Osteocyte (in vitro differentiated cells): ENCODE measurements around the gene ARFGAP1. TPM values are rescaled to one million over a fixed set of nuclear protein-coding genes. Genes with fewer than 3 reads are reported as not detected.
"Not testable (repeated sequence)": the region's sequence is repeated elsewhere in the genome, so short reads cannot be mapped to it uniquely, and the experiment has no call there.

ENCODE experiments used
- DNase-seq: peaks from one replicate; pipeline ENCODE4 v3.0.0; 2021; ENCODE audit warnings: mixed read lengths; ENCODE audit not compliant: unreplicated experiment; ENCODE audit errors: extremely low spot score
- H3K27ac Mint-ChIP-seq: one replicate; pipeline ENCODE4 v1.8.0; 2021; ENCODE audit warnings: mild to moderate bottlenecking, mixed read lengths; ENCODE audit not compliant: unreplicated experiment
- H3K27me3 Mint-ChIP-seq: one replicate; pipeline ENCODE4 v1.8.0; 2021; ENCODE audit warnings: mixed read lengths; ENCODE audit not compliant: unreplicated experiment
- H3K36me3 Mint-ChIP-seq: one replicate; pipeline ENCODE4 v1.8.0; 2021; ENCODE audit warnings: mixed read lengths; ENCODE audit not compliant: unreplicated experiment
- H3K4me1 Mint-ChIP-seq: one replicate; pipeline ENCODE4 v1.8.0; 2021; ENCODE audit warnings: mixed read lengths; ENCODE audit not compliant: unreplicated experiment
- H3K4me3 Mint-ChIP-seq: one replicate; pipeline ENCODE4 v1.8.0; 2021; ENCODE audit warnings: mild to moderate bottlenecking, moderate library complexity, mixed read lengths; ENCODE audit not compliant: unreplicated experiment
- H3K9me3 Mint-ChIP-seq: one replicate; pipeline ENCODE4 v1.8.0; 2021; ENCODE audit warnings: mixed read lengths; ENCODE audit not compliant: unreplicated experiment
- CTCF ChIP-seq: fragments of 200-600 bp; sonication (generic); IDR thresholded peaks from 2 replicates; pipeline ENCODE4 v1.5.0; 2021; ENCODE audit warnings: antibody characterized with exemption, mild to moderate bottlenecking, moderate library complexity
- total RNA-seq: library from RNA; stranded (reverse); gene quantifications from 2 replicates; pipeline ENCODE4 v1.2.1, GENCODE V29; 2021

Gene ARFGAP1
- total RNA-seq, 1 donor from 2014 or later = 119 TPM

- H3K36me3 Mint-ChIP-seq = no peaks in the 10 kb centered on the region
- peaks cover 19% of the 10 kb centered on the region for H3K27me3 Mint-ChIP-seq
- H3K27ac Mint-ChIP-seq = no peak overlapping the region
- H3K4me1 Mint-ChIP-seq = peaks cover 12% of the 10 kb centered on the region
- no peak for TF ChIP-seq CTCF
- no peak overlapping the region for H3K4me3 Mint-ChIP-seq
- no peaks in the 10 kb centered on the region for H3K9me3 Mint-ChIP-seq
- no peak for DNase-seq
Measured at GRCh38 chr20:63247671-63248228, 24.9 kb upstream of the ARFGAP1 start.

GRCh38 chr20:63248835-63249591, 23.6 kb upstream of the ARFGAP1 start:
- H3K4me3 Mint-ChIP-seq = no peak overlapping the region
- H3K4me1 Mint-ChIP-seq = peaks cover 18% of the 10 kb centered on the region
- H3K36me3 Mint-ChIP-seq = no peaks in the 10 kb centered on the region
- H3K9me3 Mint-ChIP-seq = no peaks in the 10 kb centered on the region
- DNase-seq = no peak
- no peak overlapping the region for H3K27ac Mint-ChIP-seq
- TF ChIP-seq CTCF = no peak
- H3K27me3 Mint-ChIP-seq = peaks cover 24% of the 10 kb centered on the region

- Mint-ChIP-seq H3K36me3 (no peaks in the 10 kb centered on the region), H3K4me1 (peaks cover 20% of the 10 kb centered on the region), H3K9me3 (no peaks in the 10 kb centered on the region), H3K27ac (no peak overlapping the region), H3K4me3 (no peak overlapping the region), H3K27me3 (peaks cover 26% of the 10 kb centered on the region)
- DNase-seq = no peak
- no peak for TF ChIP-seq CTCF
Measured at GRCh38 chr20:63249891-63250290, 22.7 kb upstream of the ARFGAP1 start.

GRCh38 chr20:63251350-63251749, 21.3 kb upstream of the ARFGAP1 start:
- Mint-ChIP-seq H3K27me3 (peaks cover 39% of the 10 kb centered on the region), H3K4me1 (peaks cover 16% of the 10 kb centered on the region)
- not testable (repeated sequence) for DNase-seq, H3K36me3 Mint-ChIP-seq, H3K4me3 Mint-ChIP-seq, H3K9me3 Mint-ChIP-seq, H3K27ac Mint-ChIP-seq
- peak; percentile 48 for TF ChIP-seq CTCF

GRCh38 chr20:63252284-63252711, 20.3 kb upstream of the ARFGAP1 start:
- Mint-ChIP-seq H3K9me3 (no peaks in the 10 kb centered on the region), H3K27me3 (peaks cover 49% of the 10 kb centered on the region), H3K4me3 (no peak overlapping the region), H3K27ac (no peak overlapping the region), H3K4me1 (peaks cover 16% of the 10 kb centered on the region), H3K36me3 (no peaks in the 10 kb centered on the region)
- no peak for DNase-seq
- TF ChIP-seq CTCF = no peak
